BLaER1 treated with 17β-estradiol and CSF1 and Interleukin-3, amounts not matched to agents 10 nM and 100 nM (cell line): ENCODE measurements around the gene BBLN.
"Not testable (repeated sequence)": the region's sequence is repeated elsewhere in the genome, so short reads cannot be mapped to it uniquely, and the experiment has no call there.

Experiments
- H3K27ac ChIP-seq, 11 experiments: shearing (Covaris generic); formaldehyde crosslinking; 2 replicates each; pipeline ENCODE4 v1.8.1; 2022
- H3K27me3 ChIP-seq, 11 experiments: shearing (Covaris generic); formaldehyde crosslinking; 2 replicates each; pipeline ENCODE4 v1.8.1; 2022
- H3K36me3 ChIP-seq, 11 experiments: shearing (Covaris generic); formaldehyde crosslinking; 2 replicates each; pipeline ENCODE4 v1.8.1; 2022
- H3K4me1 ChIP-seq, 10 experiments: shearing (Covaris generic); formaldehyde crosslinking; 2 replicates each; pipeline ENCODE4 v1.8.1; 2022
- H3K4me2 ChIP-seq, 11 experiments: shearing (Covaris generic); formaldehyde crosslinking; 2 replicates each; pipeline ENCODE4 v1.8.1; 2022
- H3K4me3 ChIP-seq, 10 experiments: shearing (Covaris generic); formaldehyde crosslinking; 2 replicates each; pipeline ENCODE4 v1.8.1; 2022
- H3K9ac ChIP-seq, 11 experiments: shearing (Covaris generic); formaldehyde crosslinking; 2 replicates each; pipeline ENCODE4 v1.8.1; 2022
- H3K9me3 ChIP-seq, 11 experiments: shearing (Covaris generic); formaldehyde crosslinking; replicated peaks in 1 of 11; 2 replicates each; pipeline ENCODE4 v1.8.1; 2022
- H4K20me1 ChIP-seq, 11 experiments: shearing (Covaris generic); formaldehyde crosslinking; 2 replicates each; pipeline ENCODE4 v1.8.1; 2022
- Cebpa-rat ChIP-seq, 11 experiments: shearing (Covaris generic); IDR thresholded peaks; 2 replicates each; pipeline ENCODE4 v1.8.1; 2022

The BBLN gene, protein sequence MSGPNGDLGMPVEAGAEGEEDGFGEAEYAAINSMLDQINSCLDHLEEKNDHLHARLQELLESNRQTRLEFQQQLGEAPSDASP

GRCh38 chr9:128159784-128160602 is at the start of gene BBLN:
Gene BBLN, plus strand, starts transcription at chr9:128160265. Its CDS starts 143 bp downstream, at chr9:128160408.
- TF ChIP-seq Cebpa-rat (IDR thresholded peaks at IDR 0.05): no peak
- Histone ChIP-seq H3K27me3 (no peaks in the 10 kb centered on the region), H3K9ac (peak within 1 kb of the TSS; percentile 79 to 94 (median 88)), H3K36me3 (peaks cover 19 to 34% (median 33%) of the 10 kb centered on the region in 11 experiments; a peak in 21 of 22 replicates), H3K4me3 (peak within 1 kb of the TSS; percentile 79 to 97 (median 92)), H3K27ac (peak within 1 kb of the TSS; percentile 53 to 93 (median 84); a peak in 21 of 22 replicates), H3K4me2 (peak within 1 kb of the TSS; percentile 81 to 97 (median 94)), H3K9me3 (no peaks in the 10 kb centered on the region), H3K4me1 (peaks cover 18 to 48% (median 25%) of the 10 kb centered on the region in 10 experiments), H4K20me1 (peaks cover 0 to 46% (median 40%) of the 10 kb centered on the region in 11 experiments; a peak in 19 of 22 replicates)

DNA sequence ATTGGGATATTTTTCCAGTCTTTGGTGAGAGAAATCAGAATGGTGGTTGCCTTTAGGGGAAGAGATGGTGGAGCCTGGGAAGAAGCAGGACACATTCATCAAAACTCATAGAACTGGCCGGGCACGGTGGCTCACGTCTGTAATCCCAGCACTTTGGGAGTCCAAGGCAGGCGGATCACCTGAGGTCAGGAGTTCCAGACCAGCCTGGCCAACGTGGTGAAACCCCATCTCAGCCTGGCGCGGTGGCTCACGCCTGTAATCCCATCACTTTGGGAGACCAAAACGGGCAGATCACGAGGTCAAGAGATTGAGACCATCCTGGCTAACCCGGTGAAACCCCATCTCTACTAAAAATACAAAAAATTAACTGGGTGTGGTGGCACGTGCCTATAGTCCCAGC is 48.3 kb upstream of the BBLN start:
- H3K27me3 ChIP-seq, H3K4me3 ChIP-seq, H3K4me2 ChIP-seq, H3K9me3 ChIP-seq, H3K27ac ChIP-seq, H3K9ac ChIP-seq: not testable (repeated sequence)
- Histone ChIP-seq H4K20me1 (peaks cover 2 to 60% (median 34%) of the 10 kb centered on the region in 11 experiments; a peak in 21 of 22 replicates), H3K4me1 (peaks cover 0 to 27% (median 18%) of the 10 kb centered on the region in 10 experiments; a peak in 15 of 20 replicates), H3K36me3 (peaks cover 20 to 83% (median 63%) of the 10 kb centered on the region in 11 experiments)

GRCh38 chr9:128113526-128114325 is 46.3 kb upstream of the BBLN start:
- no peaks in the 10 kb centered on the region for H3K9me3 ChIP-seq
- TF ChIP-seq Cebpa-rat (IDR thresholded peaks at IDR 0.05): no peak
- peaks cover 7 to 44% (median 28%) of the 10 kb centered on the region in 10 experiments; a peak in 17 of 20 replicates for H3K4me1 ChIP-seq
- no peak overlapping the region for H3K4me2 ChIP-seq
- no peak overlapping the region for H3K4me3 ChIP-seq
- peaks cover 0 to 50% (median 14%) of the 10 kb centered on the region in 11 experiments; a peak in 13 of 22 replicates for H4K20me1 ChIP-seq
- H3K27me3 ChIP-seq: no peaks in the 10 kb centered on the region
- no peak overlapping the region for H3K27ac ChIP-seq
- H3K36me3 ChIP-seq: peaks cover under 1 to 63% (median 43%) of the 10 kb centered on the region in 11 experiments; a peak in 21 of 22 replicates
- no peak overlapping the region for H3K9ac ChIP-seq

GRCh38 chr9:128114326-128115186 is 45.5 kb upstream of the BBLN start:
- H3K27ac ChIP-seq: no peak overlapping the region; a peak in 1 of 22 replicates
- H3K27me3 ChIP-seq: no peaks in the 10 kb centered on the region
- H3K4me2 ChIP-seq: peak overlapping the region in 2 of 11 experiments; percentile 59 to 63; a peak in 4 of 22 replicates
- TF ChIP-seq Cebpa-rat (IDR thresholded peaks at IDR 0.05): no peak
- no peak overlapping the region for H3K4me3 ChIP-seq
- no peaks in the 10 kb centered on the region for H3K9me3 ChIP-seq
- peaks cover 0 to 55% (median 35%) of the 10 kb centered on the region in 11 experiments; a peak in 19 of 22 replicates for H3K36me3 ChIP-seq
- no peak overlapping the region; a peak in 1 of 22 replicates for H3K9ac ChIP-seq
- H3K4me1 ChIP-seq: peaks cover 13 to 44% (median 33%) of the 10 kb centered on the region in 10 experiments; a peak in 18 of 20 replicates
- H4K20me1 ChIP-seq: peaks cover 0 to 50% (median 11%) of the 10 kb centered on the region in 11 experiments; a peak in 16 of 22 replicates

DNA sequence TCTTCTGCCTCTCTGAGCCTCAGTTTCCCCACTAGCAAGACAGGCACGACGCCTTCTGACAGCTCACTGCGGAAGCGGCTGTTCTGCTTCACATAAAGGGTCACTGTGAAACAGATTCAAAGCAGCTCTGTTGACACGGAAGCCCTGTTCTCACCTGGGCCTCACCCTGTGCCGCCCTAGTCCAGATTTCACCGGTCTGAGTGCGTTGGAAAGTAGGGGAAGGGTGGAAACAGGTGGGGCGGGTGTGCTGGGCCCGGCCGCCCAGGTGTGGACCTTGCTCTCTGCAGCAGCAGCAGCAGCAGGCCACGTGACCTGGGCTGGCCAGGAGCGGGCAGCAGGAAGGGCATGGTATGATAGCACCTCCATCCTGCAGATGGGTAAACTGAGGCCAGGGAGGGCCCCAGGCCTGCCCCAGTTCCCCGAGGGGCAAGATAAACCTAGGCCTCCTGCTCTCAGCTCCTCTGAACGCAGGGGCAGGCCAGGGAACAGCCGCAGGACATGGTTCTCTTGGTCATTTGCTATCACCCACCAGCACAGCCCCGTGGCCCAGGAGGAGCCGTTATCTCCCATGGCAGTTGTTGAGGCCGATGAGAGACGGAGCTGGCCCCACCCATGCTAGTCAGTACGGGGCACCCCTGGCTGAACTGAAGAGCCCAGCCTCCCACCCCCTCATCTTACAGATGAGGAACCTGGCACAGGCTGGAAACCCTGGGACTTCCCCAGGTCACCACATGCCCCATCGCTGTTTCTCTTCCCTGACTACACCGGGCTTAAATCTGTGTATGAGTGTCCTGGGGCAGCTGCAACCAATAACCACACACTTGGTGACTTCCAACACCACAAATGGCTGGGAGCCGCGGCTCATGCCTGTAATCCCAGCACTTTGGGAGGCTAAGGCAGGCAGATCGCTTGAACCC is 44.6 kb upstream of the BBLN start:
- H4K20me1 ChIP-seq: peaks cover 0 to 50% (median 17%) of the 10 kb centered on the region in 11 experiments; a peak in 18 of 22 replicates
- H3K27ac ChIP-seq: peak overlapping the region in 1 of 11 experiments; percentile 60; a peak in 3 of 22 replicates
- no peak overlapping the region for H3K4me3 ChIP-seq
- H3K9me3 ChIP-seq: no peaks in the 10 kb centered on the region
- peak overlapping the region in 2 of 11 experiments; percentile 13 to 28; a peak in 3 of 22 replicates for H3K9ac ChIP-seq
- peaks cover 6 to 58% (median 38%) of the 10 kb centered on the region in 11 experiments for H3K36me3 ChIP-seq
- H3K4me2 ChIP-seq: peak overlapping the region in 5 of 11 experiments; percentile 1 to 80 (median 59); a peak in 10 of 22 replicates
- H3K27me3 ChIP-seq: no peaks in the 10 kb centered on the region
- no peak for TF ChIP-seq Cebpa-rat (IDR thresholded peaks at IDR 0.05)
- H3K4me1 ChIP-seq: peaks cover 18 to 45% (median 32%) of the 10 kb centered on the region in 10 experiments; a peak in 18 of 20 replicates

- TF ChIP-seq Cebpa-rat (IDR thresholded peaks at IDR 0.05): no peak
- H3K4me2 ChIP-seq: peak overlapping the region in 5 of 11 experiments; percentile 1 to 80 (median 59); a peak in 10 of 22 replicates
- peak overlapping the region in 1 of 11 experiments; percentile 60; a peak in 3 of 22 replicates for H3K27ac ChIP-seq
- H3K4me3 ChIP-seq: no peak overlapping the region
- H3K4me1 ChIP-seq: peaks cover 18 to 45% (median 36%) of the 10 kb centered on the region in 10 experiments; a peak in 18 of 20 replicates
- peaks cover 15 to 58% (median 42%) of the 10 kb centered on the region in 11 experiments for H3K36me3 ChIP-seq
- H4K20me1 ChIP-seq: peaks cover 0 to 55% (median 22%) of the 10 kb centered on the region in 11 experiments; a peak in 19 of 22 replicates
- H3K9ac ChIP-seq: peak overlapping the region in 3 of 11 experiments; percentile 13 to 28 (median 20); a peak in 4 of 22 replicates
- no peaks in the 10 kb centered on the region for H3K9me3 ChIP-seq
- H3K27me3 ChIP-seq: no peaks in the 10 kb centered on the region
These were observed 43.7 kb upstream of the BBLN start for GRCh38 chr9:128116104-128117083.
